Prostate gland (tissue), 2 donors: ENCODE data around the gene FRMD5.

ENCODE experiments used
- CTCF ChIP-seq, 4 experiments: fragments of 200-600 bp in 2 of 4; fragments of 450-650 bp in 2 of 4; sonication (generic) in 2 of 4; IDR thresholded peaks; 1 replicate in 3 of 4; 2 replicates in 1 of 4; pipeline ENCODE4 v1.5.1; 2016 to 2019; ENCODE audit warnings: antibody characterized with exemption in 4 of 4, mild to moderate bottlenecking in 2 of 4, moderate library complexity in 2 of 4
- POLR2A ChIP-seq: fragments of 450-650 bp; IDR thresholded peaks from one replicate; pipeline ENCODE4 v1.6.1; 2016; ENCODE audit warnings: antibody characterized with exemption, mild to moderate bottlenecking
- POLR2AphosphoS5 ChIP-seq: sonication (generic); formaldehyde crosslinking; IDR thresholded peaks from one replicate; pipeline ENCODE4 v1.6.1; 2017; ENCODE audit warnings: antibody characterized with exemption

GRCh38 chr15:43905755-43906154, 289.3 kb downstream of the FRMD5 start:
- no peak for TF ChIP-seq POLR2AphosphoS5
- TF ChIP-seq CTCF (IDR thresholded peaks at IDR 0.05) = no peak
- TF ChIP-seq POLR2A = no peak
